ENCODE results near the gene C17orf107.

GRCh38 chr17:4858882-4859260 lies 40.5 kb upstream of the C17orf107 start:
- TF ChIP-seq CTCF (IDR thresholded peaks at IDR 0.05; ENCODE audit: low read depth, low read length), result no peak
- TF ChIP-seq EZH2phosphoT487 (IDR thresholded peaks at IDR 0.05; ENCODE audit: low read depth), result no peak
